ENCODE data around the gene DDX56. TPM values are rescaled to one million over a fixed set of nuclear protein-coding genes. Genes with fewer than 3 reads are reported as not detected.

DDX56 gene
- total and polyA plus RNA-seq, 5 donors from 2014 or later: 42.3 to 108 (median 47.8) TPM

GRCh38 chr7:44541876-44542610 is 31.7 kb downstream of the DDX56 start:
- Mint-ChIP-seq H3K27ac (no peak overlapping the region), H3K9me3 (peaks cover 0 to 2% (median 0%) of the 10 kb centered on the region in 7 donors), H3K27me3 (peaks cover 15% of the 10 kb centered on the region), H3K36me3 (no peaks in the 10 kb centered on the region), H3K4me1 (peaks cover 0 to 2% (median 0%) of the 10 kb centered on the region in 4 donors), H3K4me3 (no peak overlapping the region)
- Histone ChIP-seq H3K4me3 (ENCODE audit: low read depth, low read length) (no peak overlapping the region), H3K27me3 (ENCODE audit: control insufficient read depth, insufficient read depth, low read length) (no peaks in the 10 kb centered on the region), H3K36me3 (ENCODE audit: control insufficient read depth, insufficient read depth, low read length) (no peaks in the 10 kb centered on the region), H3K27ac (ENCODE audit: insufficient read depth, low read length, poor library complexity, severe bottlenecking) (no peak overlapping the region), H3K9me3 (ENCODE audit: control insufficient read depth in 2 of 2, low read length in 2 of 2) (no peaks in the 10 kb centered on the region), H3K4me1 (ENCODE audit: control insufficient read depth, insufficient read depth, low read length, poor library complexity, severe bottlenecking) (no peaks in the 10 kb centered on the region)
- no peak for DNase-seq
- ATAC-seq (ENCODE audit: low read depth in 2 of 2): no peak

DNA sequence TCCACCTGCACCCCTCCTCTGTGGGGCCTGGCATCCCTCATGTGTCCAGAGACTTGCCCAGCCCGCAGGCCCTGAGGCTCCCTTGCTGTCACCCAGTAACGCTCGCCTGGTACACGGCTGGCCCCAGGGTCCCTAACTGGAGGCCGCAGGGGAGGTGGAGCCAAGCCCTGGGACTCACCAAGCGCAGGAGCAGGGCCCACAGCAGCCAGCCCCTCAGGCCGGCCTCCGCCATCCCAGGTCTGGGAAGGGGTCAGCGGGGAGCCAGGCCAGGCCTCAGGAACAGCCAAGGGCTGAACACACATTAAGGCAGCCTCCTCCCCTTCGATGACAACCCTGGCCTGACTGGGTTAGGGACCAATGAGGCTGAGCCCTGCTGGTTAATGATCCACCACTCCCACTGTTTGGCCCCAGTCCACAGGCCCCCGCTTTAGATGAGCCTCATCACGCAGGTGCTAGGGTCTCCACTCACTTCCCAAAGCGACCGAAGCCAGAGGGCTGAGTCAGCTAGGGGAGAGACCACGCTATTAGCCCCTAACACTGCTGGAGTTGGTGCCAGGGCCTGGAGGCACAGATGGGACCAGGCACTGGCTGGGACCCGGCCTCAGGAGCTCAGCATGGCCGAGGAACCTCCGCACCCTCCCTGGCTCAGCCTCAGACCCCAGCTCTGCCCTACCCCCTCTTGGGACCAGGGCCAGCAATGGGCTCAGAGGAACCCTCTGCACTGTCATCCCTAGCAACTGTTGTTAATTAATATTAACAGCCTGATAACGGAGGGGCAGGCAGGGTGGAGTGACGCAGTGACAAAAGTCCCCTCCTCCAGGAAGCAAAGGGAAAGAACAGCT is 32.5 kb downstream of the DDX56 start, which contains the start of gene NPC1L1:
TSS of gene NPC1L1 (minus strand) at position 303 of the 842 bp plus-strand sequence. CDS start at position 232, 71 bp downstream.
- no peaks in the 10 kb centered on the region for H3K4me1 Mint-ChIP-seq
- H3K4me3 Mint-ChIP-seq: no peak within 1 kb of the TSS
- no peak within 1 kb of the TSS for H3K4me3 ChIP-seq (ENCODE audit: low read depth, low read length)
- peaks cover 15% of the 10 kb centered on the region for H3K27me3 Mint-ChIP-seq
- H3K27ac ChIP-seq (ENCODE audit: insufficient read depth, low read length, poor library complexity, severe bottlenecking): no peak within 1 kb of the TSS
- ATAC-seq (ENCODE audit: low read depth in 2 of 2) (no peak), DNase-seq (no peak)
- H3K27me3 ChIP-seq (ENCODE audit: control insufficient read depth, insufficient read depth, low read length): no peaks in the 10 kb centered on the region
- H3K9me3 ChIP-seq (ENCODE audit: control insufficient read depth in 2 of 2, low read length in 2 of 2): no peaks in the 10 kb centered on the region
- no peak within 1 kb of the TSS for H3K27ac Mint-ChIP-seq
- no peaks in the 10 kb centered on the region for H3K36me3 Mint-ChIP-seq
- peaks cover 0 to 2% (median 0%) of the 10 kb centered on the region in 7 donors for H3K9me3 Mint-ChIP-seq
- no peaks in the 10 kb centered on the region for H3K4me1 ChIP-seq (ENCODE audit: control insufficient read depth, insufficient read depth, low read length, poor library complexity, severe bottlenecking)
- no peaks in the 10 kb centered on the region for H3K36me3 ChIP-seq (ENCODE audit: control insufficient read depth, insufficient read depth, low read length)

- Mint-ChIP-seq H3K4me3 (no peak overlapping the region), H3K9me3 (peaks cover 0 to 2% (median 0%) of the 10 kb centered on the region in 7 donors), H3K36me3 (no peaks in the 10 kb centered on the region), H3K4me1 (no peaks in the 10 kb centered on the region), H3K27ac (no peak overlapping the region), H3K27me3 (peaks cover 14% of the 10 kb centered on the region)
- Histone ChIP-seq H3K4me3 (ENCODE audit: low read depth, low read length) (no peak overlapping the region), H3K27ac (ENCODE audit: insufficient read depth, low read length, poor library complexity, severe bottlenecking) (no peak overlapping the region), H3K27me3 (ENCODE audit: control insufficient read depth, insufficient read depth, low read length) (no peaks in the 10 kb centered on the region), H3K9me3 (ENCODE audit: control insufficient read depth in 2 of 2, low read length in 2 of 2) (no peaks in the 10 kb centered on the region), H3K4me1 (ENCODE audit: control insufficient read depth, insufficient read depth, low read length, poor library complexity, severe bottlenecking) (no peaks in the 10 kb centered on the region), H3K36me3 (ENCODE audit: control insufficient read depth, insufficient read depth, low read length) (no peaks in the 10 kb centered on the region)
- no peak for DNase-seq
- ATAC-seq (ENCODE audit: low read depth in 2 of 2): no peak
Measured at GRCh38 chr7:44540592-44541027, 33.1 kb downstream of the DDX56 start.

DNA sequence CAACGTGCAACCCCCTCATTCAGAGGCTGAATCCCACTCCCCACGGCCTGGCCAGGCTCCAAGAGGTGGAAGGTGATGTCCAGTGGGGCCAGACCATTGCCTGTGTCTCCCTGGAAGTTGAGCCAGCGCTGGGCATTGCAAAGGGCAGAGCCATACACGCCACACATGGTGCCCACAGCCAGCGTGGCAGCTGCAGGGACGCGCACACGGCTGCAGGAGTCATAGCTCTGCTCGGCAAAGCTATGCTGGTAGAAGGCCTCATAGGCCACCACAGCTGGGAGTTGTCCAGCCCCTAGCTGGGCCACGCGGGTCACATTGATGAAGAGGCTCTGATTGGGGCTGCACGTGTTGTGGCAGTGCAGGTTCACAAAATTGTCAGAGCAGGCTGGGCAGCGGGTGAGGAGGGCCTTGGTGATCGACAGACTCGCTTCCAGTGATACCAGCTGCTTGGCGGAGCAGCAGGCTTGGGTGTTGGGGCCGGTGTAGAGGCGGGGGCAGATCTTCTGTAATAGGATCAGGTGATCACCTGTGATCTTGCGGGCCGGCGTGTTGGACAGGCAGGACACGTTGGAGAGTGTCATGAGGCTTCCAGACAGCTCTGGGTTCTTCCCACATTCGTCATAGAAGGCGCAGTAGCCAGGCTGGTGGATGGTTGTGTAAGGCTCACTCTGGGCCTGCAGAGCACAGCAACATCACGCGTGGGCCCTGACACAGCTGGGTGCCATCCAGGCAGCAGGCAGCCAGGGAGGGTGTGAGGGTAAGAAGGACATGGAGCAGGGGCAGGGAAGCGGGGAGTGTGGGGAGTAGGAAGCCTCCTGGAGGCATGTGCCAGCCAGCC is 33.8 kb downstream of the DDX56 start:
- no peak overlapping the region for H3K27ac ChIP-seq (ENCODE audit: insufficient read depth, low read length, poor library complexity, severe bottlenecking)
- H3K4me1 ChIP-seq (ENCODE audit: control insufficient read depth, insufficient read depth, low read length, poor library complexity, severe bottlenecking): no peaks in the 10 kb centered on the region
- H3K36me3 Mint-ChIP-seq: no peaks in the 10 kb centered on the region
- peaks cover 9% of the 10 kb centered on the region for H3K27me3 Mint-ChIP-seq
- no peaks in the 10 kb centered on the region for H3K9me3 ChIP-seq (ENCODE audit: control insufficient read depth in 2 of 2, low read length in 2 of 2)
- H3K27ac Mint-ChIP-seq: peak overlapping the region in 1 of 3 donors; percentile 55
- H3K4me3 Mint-ChIP-seq: no peak overlapping the region
- H3K4me3 ChIP-seq (ENCODE audit: low read depth, low read length): no peak overlapping the region
- no peaks in the 10 kb centered on the region for H3K27me3 ChIP-seq (ENCODE audit: control insufficient read depth, insufficient read depth, low read length)
- H3K9me3 Mint-ChIP-seq: peaks cover 0 to 2% (median 0%) of the 10 kb centered on the region in 7 donors
- no peaks in the 10 kb centered on the region for H3K4me1 Mint-ChIP-seq
- no peaks in the 10 kb centered on the region for H3K36me3 ChIP-seq (ENCODE audit: control insufficient read depth, insufficient read depth, low read length)
- ATAC-seq (ENCODE audit: low read depth in 2 of 2) (no peak), DNase-seq (no peak)

GRCh38 chr7:44538798-44539668 is 34.7 kb downstream of the DDX56 start:
- ATAC-seq (ENCODE audit: low read depth in 2 of 2): no peak
- H3K4me3 Mint-ChIP-seq: no peak overlapping the region
- no peaks in the 10 kb centered on the region for H3K36me3 Mint-ChIP-seq

DNA sequence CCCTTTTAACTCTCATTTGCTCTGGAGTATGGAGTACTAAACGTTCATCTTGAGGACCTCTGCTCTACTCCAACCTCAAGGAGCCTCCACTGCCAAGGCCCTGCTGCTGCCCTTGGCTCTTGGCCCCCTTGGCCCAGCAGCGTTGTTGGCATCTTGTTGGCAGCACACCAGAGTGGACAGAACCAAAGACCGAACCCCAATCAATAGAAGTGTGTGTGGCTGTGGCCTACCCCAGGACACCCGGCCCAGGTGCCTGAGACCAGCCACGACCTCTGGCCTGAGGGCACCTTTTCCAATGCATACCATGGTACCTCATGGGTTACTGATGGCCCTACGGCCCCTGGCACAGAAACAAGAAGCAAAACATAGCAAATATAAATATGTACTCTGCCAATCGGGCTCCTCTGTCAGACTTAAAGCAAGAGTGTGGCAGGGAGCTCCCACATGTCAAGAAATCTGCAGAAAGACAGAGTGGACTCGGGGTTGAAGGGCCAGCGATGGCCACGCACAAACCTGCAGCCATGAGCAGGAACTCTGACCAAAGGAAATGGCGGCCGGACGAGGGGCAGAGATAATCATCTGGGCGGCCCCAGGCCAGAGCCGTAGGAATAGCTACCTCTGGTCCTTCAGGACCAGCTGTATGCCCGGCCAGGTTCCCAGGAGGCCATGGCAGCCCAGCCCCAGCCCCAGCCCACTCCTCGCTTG is 35.5 kb downstream of the DDX56 start:
- H3K4me1 Mint-ChIP-seq: no peaks in the 10 kb centered on the region
- H3K36me3 Mint-ChIP-seq: no peaks in the 10 kb centered on the region
- peaks cover 0 to 2% (median 0%) of the 10 kb centered on the region in 7 donors for H3K9me3 Mint-ChIP-seq
- Histone ChIP-seq H3K27me3 (ENCODE audit: control insufficient read depth, insufficient read depth, low read length) (no peaks in the 10 kb centered on the region), H3K9me3 (ENCODE audit: control insufficient read depth in 2 of 2, low read length in 2 of 2) (no peaks in the 10 kb centered on the region), H3K4me1 (ENCODE audit: control insufficient read depth, insufficient read depth, low read length, poor library complexity, severe bottlenecking) (no peaks in the 10 kb centered on the region), H3K36me3 (ENCODE audit: control insufficient read depth, insufficient read depth, low read length) (no peaks in the 10 kb centered on the region), H3K4me3 (ENCODE audit: low read depth, low read length) (no peak overlapping the region), H3K27ac (ENCODE audit: insufficient read depth, low read length, poor library complexity, severe bottlenecking) (no peak overlapping the region)
- H3K27ac Mint-ChIP-seq: no peak overlapping the region
- no peak overlapping the region for H3K4me3 Mint-ChIP-seq
- peaks cover under 1% of the 10 kb centered on the region for H3K27me3 Mint-ChIP-seq
- no peak for ATAC-seq (ENCODE audit: low read depth in 2 of 2)
- DNase-seq: no peak

More at GRCh38 chr7:44538798-44539668, 34.7 kb downstream of the DDX56 start:
- no peak for DNase-seq
- H3K27me3 ChIP-seq (ENCODE audit: control insufficient read depth, insufficient read depth, low read length): no peaks in the 10 kb centered on the region
- peaks cover 8% of the 10 kb centered on the region for H3K27me3 Mint-ChIP-seq
- H3K4me1 ChIP-seq (ENCODE audit: control insufficient read depth, insufficient read depth, low read length, poor library complexity, severe bottlenecking): no peaks in the 10 kb centered on the region
- peaks cover 0 to 2% (median 0%) of the 10 kb centered on the region in 7 donors for H3K9me3 Mint-ChIP-seq
- no peak overlapping the region for H3K27ac Mint-ChIP-seq
- H3K9me3 ChIP-seq (ENCODE audit: control insufficient read depth in 2 of 2, low read length in 2 of 2): no peaks in the 10 kb centered on the region
- H3K4me3 ChIP-seq (ENCODE audit: low read depth, low read length): no peak overlapping the region
- H3K27ac ChIP-seq (ENCODE audit: insufficient read depth, low read length, poor library complexity, severe bottlenecking): no peak overlapping the region
- no peaks in the 10 kb centered on the region for H3K36me3 ChIP-seq (ENCODE audit: control insufficient read depth, insufficient read depth, low read length)
- H3K4me1 Mint-ChIP-seq: no peaks in the 10 kb centered on the region

All from CD4-positive, CD25-positive, alpha-beta regulatory T cell (primary cell).